ENCODE results near the gene FXYD3. TPM values are rescaled to one million over a fixed set of nuclear protein-coding genes. Genes with fewer than 3 reads are reported as not detected.
"Not testable (repeated sequence)": the region's sequence is repeated elsewhere in the genome, so short reads cannot be mapped to it uniquely, and the experiment has no call there.

The FXYD3 gene
- total RNA-seq, 2 experiments from 2014 or later, result not detected

GRCh38 chr19:35103614-35104013 lies 12.0 kb upstream of the FXYD3 start:
- H3K9me3 Mint-ChIP-seq; H3K27ac Mint-ChIP-seq; H3K36me3 Mint-ChIP-seq (ENCODE audit: low read depth); H3K27me3 Mint-ChIP-seq; H3K4me1 Mint-ChIP-seq; DNase-seq; POLR2A ChIA-PET; H3K4me3 Mint-ChIP-seq; CTCF ChIA-PET: not testable (repeated sequence)

- Mint-ChIP-seq H3K4me3 (no peak overlapping the region), H3K27ac (no peak overlapping the region), H3K27me3 (peaks cover 1% of the 10 kb centered on the region), H3K36me3 (ENCODE audit: low read depth) (no peaks in the 10 kb centered on the region), H3K4me1 (no peaks in the 10 kb centered on the region), H3K9me3 (peaks cover 5% of the 10 kb centered on the region)
- CTCF ChIA-PET, result no interaction called here
- no peak for DNase-seq
- POLR2A ChIA-PET, result no interaction called here
These were observed 11.3 kb upstream of the FXYD3 start for GRCh38 chr19:35104361-35104760.

DNA sequence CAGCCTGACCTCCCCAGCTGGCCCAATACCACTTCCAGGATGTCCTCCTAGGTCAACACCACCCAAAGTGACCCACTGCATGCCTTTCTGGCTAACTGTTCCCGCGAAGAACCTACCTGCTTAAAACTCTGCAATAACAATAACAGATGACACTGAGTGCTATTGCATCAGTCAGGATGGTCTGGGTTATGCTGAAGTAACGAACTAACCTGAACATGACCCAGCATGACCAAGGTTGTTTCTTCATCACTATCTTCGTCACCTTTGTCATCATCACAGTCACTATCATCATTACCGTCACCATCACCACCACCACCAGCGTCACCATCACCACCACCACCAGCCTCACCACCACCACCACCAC lies 10.6 kb upstream of the FXYD3 start:
- Mint-ChIP-seq H3K27ac (no peak overlapping the region), H3K9me3 (peaks cover 5% of the 10 kb centered on the region), H3K4me3 (no peak overlapping the region), H3K36me3 (ENCODE audit: low read depth) (no peaks in the 10 kb centered on the region), H3K4me1 (no peaks in the 10 kb centered on the region), H3K27me3 (peaks cover 1% of the 10 kb centered on the region)
- POLR2A ChIA-PET, result no interaction called here
- no peak for DNase-seq
- CTCF ChIA-PET, result no interaction called here

DNA sequence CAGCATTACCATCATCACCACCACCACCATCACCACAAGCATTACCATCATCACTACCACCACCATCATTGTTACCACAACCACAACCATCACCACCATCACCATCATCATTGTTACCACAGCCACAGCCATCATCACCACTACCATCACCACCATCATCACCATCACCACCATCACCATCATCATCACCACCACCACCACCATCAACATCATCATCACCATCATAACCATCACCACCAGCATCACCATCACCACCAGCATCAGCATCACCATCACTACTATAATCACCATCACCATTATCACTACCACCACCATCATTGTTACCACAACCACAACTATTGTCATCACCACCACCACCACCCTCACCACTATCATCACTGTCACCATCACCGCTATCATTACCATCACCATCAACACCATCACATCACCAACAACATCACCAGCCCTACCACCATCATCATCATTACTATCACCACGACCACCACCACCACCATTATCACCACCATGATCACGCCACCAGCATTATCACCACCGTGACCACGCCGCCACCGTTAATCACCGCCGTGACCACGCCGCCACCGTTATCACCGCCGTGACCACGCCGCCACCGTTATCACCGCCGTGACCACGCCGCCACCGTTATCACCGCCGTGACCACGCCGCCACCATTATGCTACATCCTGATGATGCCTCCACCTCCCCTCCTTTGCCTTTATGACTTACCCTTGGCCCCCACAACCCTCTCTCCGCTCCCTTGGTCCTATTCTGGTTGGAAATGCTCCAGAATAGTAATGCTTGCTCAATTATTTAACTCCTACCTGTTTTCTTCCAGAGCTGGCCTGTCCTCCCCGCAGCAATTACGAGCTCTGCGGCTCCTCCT lies 10.0 kb upstream of the FXYD3 start:
- Mint-ChIP-seq H3K4me1 (no peaks in the 10 kb centered on the region), H3K36me3 (ENCODE audit: low read depth) (no peaks in the 10 kb centered on the region), H3K9me3 (peaks cover 5% of the 10 kb centered on the region), H3K4me3 (no peak overlapping the region), H3K27ac (no peak overlapping the region), H3K27me3 (peaks cover 1% of the 10 kb centered on the region)
- CTCF ChIA-PET, result interaction anchor here (1.8 kb wide), 1 partner anchor 10 kb away, joined by 6 read pairs; the partner anchor contains the start of gene FXYD3
- DNase-seq, result no peak
- POLR2A ChIA-PET, result no interaction called here

GRCh38 chr19:35106291-35106583 lies 9.4 kb upstream of the FXYD3 start:
- no peak overlapping the region for H3K4me3 Mint-ChIP-seq
- CTCF ChIA-PET, result interaction anchor here (1.8 kb wide), 1 partner anchor 9 kb away, joined by 6 read pairs; the partner anchor contains the start of gene FXYD3
- no peak for DNase-seq
- no peaks in the 10 kb centered on the region for H3K36me3 Mint-ChIP-seq (ENCODE audit: low read depth)
- H3K27ac Mint-ChIP-seq, result no peak overlapping the region
- H3K4me1 Mint-ChIP-seq, result no peaks in the 10 kb centered on the region
- POLR2A ChIA-PET, result no interaction called here
- peaks cover 1% of the 10 kb centered on the region for H3K27me3 Mint-ChIP-seq
- peaks cover 5% of the 10 kb centered on the region for H3K9me3 Mint-ChIP-seq

- ChIA-PET CTCF (interaction anchor here (1.8 kb wide), 1 partner anchor 8 kb away, joined by 6 read pairs; the partner anchor contains the start of gene FXYD3), POLR2A (no interaction called here)
- H3K27ac Mint-ChIP-seq, result no peak overlapping the region
- H3K4me1 Mint-ChIP-seq, result no peaks in the 10 kb centered on the region
- peaks cover 5% of the 10 kb centered on the region for H3K9me3 Mint-ChIP-seq
- H3K36me3 Mint-ChIP-seq (ENCODE audit: low read depth), result no peaks in the 10 kb centered on the region
- no peak overlapping the region for H3K4me3 Mint-ChIP-seq
- no peak for DNase-seq
- peaks cover 1% of the 10 kb centered on the region for H3K27me3 Mint-ChIP-seq
These were observed 8.6 kb upstream of the FXYD3 start for GRCh38 chr19:35106898-35107541.

DNA sequence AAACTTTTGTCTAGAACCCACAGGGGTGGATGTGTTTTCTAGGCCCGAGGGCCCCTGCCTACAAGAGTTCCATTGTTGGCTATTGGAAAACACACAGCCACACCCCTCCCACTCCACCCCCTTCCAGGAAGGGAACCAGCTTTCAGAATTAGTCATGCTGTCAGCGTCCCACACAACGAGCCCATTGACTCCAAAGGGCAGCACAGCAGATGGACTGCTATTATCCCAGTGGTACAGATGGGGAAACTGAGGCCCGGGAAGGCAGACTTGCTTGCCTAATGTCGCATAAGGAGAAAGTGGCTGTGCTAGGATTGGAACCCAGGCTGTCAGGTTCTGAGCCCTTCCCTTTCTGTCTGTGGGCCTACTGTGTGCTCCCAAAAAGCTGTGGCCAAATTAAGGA lies 8.1 kb upstream of the FXYD3 start:
- H3K4me1 Mint-ChIP-seq, result no peaks in the 10 kb centered on the region
- CTCF ChIA-PET, result interaction anchor here (1.8 kb wide), 1 partner anchor 8 kb away, joined by 6 read pairs; the partner anchor contains the start of gene FXYD3
- peaks cover 5% of the 10 kb centered on the region for H3K9me3 Mint-ChIP-seq
- no peak overlapping the region for H3K27ac Mint-ChIP-seq
- H3K4me3 Mint-ChIP-seq, result no peak overlapping the region
- H3K27me3 Mint-ChIP-seq, result peaks cover 1% of the 10 kb centered on the region
- no peak for DNase-seq
- POLR2A ChIA-PET, result no interaction called here
- no peaks in the 10 kb centered on the region for H3K36me3 Mint-ChIP-seq (ENCODE audit: low read depth)

DNA sequence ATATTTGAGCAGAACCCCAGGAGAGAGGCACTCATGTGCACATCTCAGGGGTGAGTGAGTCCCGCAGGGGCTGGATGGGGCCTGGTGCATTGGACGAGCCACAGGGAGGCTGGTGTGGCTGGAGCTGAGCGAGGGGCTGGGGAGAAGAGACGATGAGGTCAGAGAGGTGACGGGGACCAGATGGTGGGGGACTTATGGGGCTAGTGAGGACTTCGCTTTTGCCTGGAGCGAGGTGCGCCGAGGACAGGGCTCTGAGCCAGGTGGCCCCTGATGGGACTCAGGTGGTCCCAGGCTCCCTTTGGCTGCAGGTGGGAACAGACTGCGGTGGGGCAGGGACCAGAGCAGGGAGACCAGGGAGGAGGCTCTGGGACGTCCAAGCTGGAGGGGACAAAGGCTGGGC lies 6.9 kb upstream of the FXYD3 start:
- Mint-ChIP-seq H3K27ac (no peak overlapping the region), H3K4me3 (no peak overlapping the region), H3K27me3 (peaks cover 1% of the 10 kb centered on the region), H3K4me1 (no peaks in the 10 kb centered on the region), H3K9me3 (peaks cover 5% of the 10 kb centered on the region), H3K36me3 (ENCODE audit: low read depth) (no peaks in the 10 kb centered on the region)
- no peak for DNase-seq
- POLR2A ChIA-PET, result no interaction called here
- CTCF ChIA-PET, result no interaction called here

DNA sequence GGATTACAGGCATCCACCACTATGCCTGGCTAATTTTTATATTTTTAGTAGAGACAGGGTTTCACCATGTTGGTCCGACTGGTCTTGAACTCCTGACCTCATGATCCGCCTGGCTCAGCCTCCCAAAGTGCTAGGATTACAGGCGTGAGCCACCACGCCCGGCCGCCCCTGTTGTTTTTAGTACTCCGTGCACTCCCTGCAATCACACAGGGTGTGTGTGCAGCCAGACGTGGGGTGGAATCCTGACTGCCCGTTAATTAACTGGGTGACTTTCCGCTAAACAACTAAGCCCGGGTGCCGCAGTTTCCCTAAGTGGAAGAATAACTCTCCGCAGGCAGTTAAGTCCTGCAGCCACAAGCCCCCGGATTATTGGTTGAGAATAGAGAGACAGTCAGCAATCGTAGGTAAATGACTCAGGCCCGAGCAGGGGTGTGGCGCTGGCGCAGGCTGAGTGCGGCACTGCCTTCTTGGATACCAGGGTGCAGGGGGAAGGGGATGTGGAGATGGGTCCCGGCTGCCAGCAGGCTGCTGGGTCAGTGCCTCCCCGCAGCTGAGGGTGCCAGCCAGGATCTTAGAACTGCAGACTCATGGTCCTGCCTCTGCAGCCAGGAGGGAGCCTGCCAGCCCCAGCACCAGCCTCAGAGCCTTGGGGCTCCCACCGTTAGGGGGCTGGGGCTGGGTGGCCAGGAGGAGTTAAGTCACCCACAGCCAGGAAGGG lies 6.1 kb upstream of the FXYD3 start:
- Mint-ChIP-seq H3K36me3 (ENCODE audit: low read depth) (no peaks in the 10 kb centered on the region), H3K27ac (no peak overlapping the region), H3K27me3 (peaks cover 1% of the 10 kb centered on the region), H3K9me3 (peaks cover 5% of the 10 kb centered on the region), H3K4me3 (no peak overlapping the region), H3K4me1 (peaks cover 2% of the 10 kb centered on the region)
- no peak for DNase-seq
- ChIA-PET POLR2A (no interaction called here), CTCF (no interaction called here)

GRCh38 chr19:35110974-35111373 lies 4.6 kb upstream of the FXYD3 start:
- Mint-ChIP-seq H3K36me3 (ENCODE audit: low read depth) (no peaks in the 10 kb centered on the region), H3K27me3 (peaks cover 1% of the 10 kb centered on the region), H3K27ac (no peak overlapping the region), H3K4me1 (peaks cover 5% of the 10 kb centered on the region), H3K4me3 (no peak overlapping the region), H3K9me3 (peaks cover 5% of the 10 kb centered on the region)
- DNase-seq, result no peak
- CTCF ChIA-PET, result interaction anchor here (1.4 to 1.8 kb wide), 2 partner anchors 18 to 44 kb away, joined by 3 to 8 read pairs; no protein-coding TSS in a partner anchor
- POLR2A ChIA-PET, result no interaction called here

DNA sequence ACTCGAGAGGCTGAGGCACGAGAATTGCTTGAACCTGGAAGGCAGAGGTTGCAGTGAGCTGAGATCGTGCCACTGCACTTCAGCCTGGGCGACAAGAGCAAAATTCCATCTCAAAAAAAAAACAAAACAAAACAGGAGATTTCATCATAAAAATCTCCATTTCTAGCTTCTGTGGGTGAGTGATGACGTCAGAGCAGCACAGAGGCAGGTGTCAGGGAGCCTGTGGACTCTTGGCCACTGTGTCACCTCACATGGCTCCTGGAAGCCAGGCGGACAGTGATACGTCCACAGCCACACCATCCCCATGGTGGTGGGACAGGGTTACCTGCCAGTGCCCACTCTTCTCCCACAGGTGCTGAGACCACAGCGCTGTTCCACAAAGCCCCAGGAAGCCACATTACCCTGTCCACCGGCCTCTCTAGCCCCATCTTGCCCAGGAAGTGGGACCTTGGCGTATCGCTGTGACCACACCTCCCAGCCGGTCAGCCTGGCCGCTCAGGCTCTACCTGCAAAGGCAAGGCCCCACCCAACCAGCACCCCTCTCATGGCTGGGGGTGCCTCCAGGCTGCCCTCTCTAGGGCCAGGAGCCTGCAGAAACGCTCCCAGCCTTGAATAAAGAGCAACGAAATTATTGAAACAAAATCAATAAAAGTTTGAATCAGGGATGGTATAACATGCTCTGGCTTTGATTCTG lies 2.5 kb upstream of the FXYD3 start:
- peaks cover 7% of the 10 kb centered on the region for H3K27me3 Mint-ChIP-seq

DNA sequence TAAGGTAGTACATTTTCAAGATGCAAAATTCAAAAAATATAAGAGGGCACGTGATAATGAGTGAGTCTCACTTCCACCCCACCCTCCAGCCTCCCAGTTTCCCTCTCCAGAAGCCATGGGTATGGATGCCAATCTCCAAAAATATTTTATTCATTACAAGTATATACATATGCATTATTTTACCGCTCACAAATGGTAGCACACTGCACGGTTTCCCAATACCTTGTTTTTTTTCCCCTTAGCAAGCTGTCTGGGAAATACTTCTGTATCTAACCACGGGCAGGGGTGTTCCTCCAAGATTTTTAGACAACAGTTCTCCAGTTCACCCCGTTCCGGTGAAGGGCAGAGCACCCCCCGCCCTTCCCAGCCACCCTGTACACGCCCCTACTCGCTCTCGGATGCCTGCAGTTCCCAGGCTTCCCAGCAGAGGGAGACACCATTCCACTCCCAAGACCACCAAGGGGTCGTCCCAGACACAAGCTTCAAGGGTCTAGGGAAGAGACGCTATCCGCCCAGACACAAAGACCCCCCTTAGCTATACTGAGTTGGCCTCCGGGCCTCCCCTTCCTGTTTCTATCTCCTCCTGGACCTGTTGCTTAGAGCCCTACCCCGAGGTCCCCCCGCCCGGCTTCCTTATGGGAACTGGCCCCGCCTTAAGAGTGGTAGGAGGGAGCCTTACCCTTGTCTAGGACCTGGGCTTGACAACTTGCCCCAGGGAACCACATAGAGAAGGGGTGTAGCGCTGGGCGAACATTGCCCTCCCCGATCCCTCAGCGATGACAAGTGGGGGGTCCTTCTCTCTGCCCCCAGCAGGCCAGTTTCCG lies 1.1 kb upstream of the FXYD3 start:
- Mint-ChIP-seq H3K27ac (peak overlapping the region; percentile 19), H3K4me3 (no peak overlapping the region), H3K4me1 (peaks cover 5% of the 10 kb centered on the region), H3K27me3 (peaks cover 5% of the 10 kb centered on the region), H3K36me3 (ENCODE audit: low read depth) (no peaks in the 10 kb centered on the region), H3K9me3 (no peaks in the 10 kb centered on the region)
- CTCF ChIA-PET, result interaction anchor here (0.5 to 2.4 kb wide), 3 partner anchors 8 to 585 kb away, joined by 3 to 6 read pairs (median 3); no protein-coding TSS in a partner anchor
- POLR2A ChIA-PET, result no interaction called here
- peak; percentile 61 for DNase-seq

More for the DNA sequence above, 2.5 kb upstream of the FXYD3 start:
- Mint-ChIP-seq H3K4me1 (peaks cover 5% of the 10 kb centered on the region), H3K27ac (no peak overlapping the region), H3K36me3 (ENCODE audit: low read depth) (no peaks in the 10 kb centered on the region), H3K9me3 (no peaks in the 10 kb centered on the region), H3K4me3 (no peak overlapping the region)
- ChIA-PET CTCF (no interaction called here), POLR2A (no interaction called here)
- no peak for DNase-seq

Data from activated CD4-positive, alpha-beta T cell treated with anti-CD3 and anti-CD28 coated beads, Interleukin-2, amount 10 ng/mL, durations not matched to agents 7 days and 5 days (primary cell).